ENCODE data around the gene MRGPRD.

MRGPRD gene

GRCh38 chr11:69014084-69014851 is 33.5 kb upstream of the MRGPRD start:
- TF ChIP-seq, protein P1, sequence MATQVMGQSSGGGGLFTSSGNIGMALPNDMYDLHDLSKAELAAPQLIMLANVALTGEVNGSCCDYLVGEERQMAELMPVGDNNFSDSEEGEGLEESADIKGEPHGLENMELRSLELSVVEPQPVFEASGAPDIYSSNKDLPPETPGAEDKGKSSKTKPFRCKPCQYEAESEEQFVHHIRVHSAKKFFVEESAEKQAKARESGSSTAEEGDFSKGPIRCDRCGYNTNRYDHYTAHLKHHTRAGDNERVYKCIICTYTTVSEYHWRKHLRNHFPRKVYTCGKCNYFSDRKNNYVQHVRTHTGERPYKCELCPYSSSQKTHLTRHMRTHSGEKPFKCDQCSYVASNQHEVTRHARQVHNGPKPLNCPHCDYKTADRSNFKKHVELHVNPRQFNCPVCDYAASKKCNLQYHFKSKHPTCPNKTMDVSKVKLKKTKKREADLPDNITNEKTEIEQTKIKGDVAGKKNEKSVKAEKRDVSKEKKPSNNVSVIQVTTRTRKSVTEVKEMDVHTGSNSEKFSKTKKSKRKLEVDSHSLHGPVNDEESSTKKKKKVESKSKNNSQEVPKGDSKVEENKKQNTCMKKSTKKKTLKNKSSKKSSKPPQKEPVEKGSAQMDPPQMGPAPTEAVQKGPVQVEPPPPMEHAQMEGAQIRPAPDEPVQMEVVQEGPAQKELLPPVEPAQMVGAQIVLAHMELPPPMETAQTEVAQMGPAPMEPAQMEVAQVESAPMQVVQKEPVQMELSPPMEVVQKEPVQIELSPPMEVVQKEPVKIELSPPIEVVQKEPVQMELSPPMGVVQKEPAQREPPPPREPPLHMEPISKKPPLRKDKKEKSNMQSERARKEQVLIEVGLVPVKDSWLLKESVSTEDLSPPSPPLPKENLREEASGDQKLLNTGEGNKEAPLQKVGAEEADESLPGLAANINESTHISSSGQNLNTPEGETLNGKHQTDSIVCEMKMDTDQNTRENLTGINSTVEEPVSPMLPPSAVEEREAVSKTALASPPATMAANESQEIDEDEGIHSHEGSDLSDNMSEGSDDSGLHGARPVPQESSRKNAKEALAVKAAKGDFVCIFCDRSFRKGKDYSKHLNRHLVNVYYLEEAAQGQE (IDR thresholded peaks at IDR 0.05; ENCODE audit: insufficient read depth in 1 of 2, low read depth in 2 of 2, low read length in 2 of 2) = no peak
- no peak for TF ChIP-seq POLR2AphosphoS5 (IDR thresholded peaks at IDR 0.05; ENCODE audit: low read depth, low read length)
- no peak for TF ChIP-seq FOXP2 (optimal IDR thresholded peaks at IDR 0.05; ENCODE audit: borderline replicate concordance, extremely low read depth, extremely low read length, insufficient read depth)

GRCh38 chr11:69013009-69013951 is 32.5 kb upstream of the MRGPRD start, which contains the start of gene MRGPRF:
Gene MRGPRF (minus strand): TSS chr11:69013246. CDS start chr11:69009901, 3,345 bp downstream.
- TF ChIP-seq TAF1 (IDR thresholded peaks at IDR 0.05; ENCODE audit: borderline replicate concordance, insufficient read depth, low read length) (no peak), SIN3A (IDR thresholded peaks at IDR 0.05; ENCODE audit: borderline replicate concordance, insufficient read depth, low read length) (no peak), FOXP2 (optimal IDR thresholded peaks at IDR 0.05; ENCODE audit: borderline replicate concordance, extremely low read depth, extremely low read length, insufficient read depth) (no peak), POLR2AphosphoS5 (IDR thresholded peaks at IDR 0.05; ENCODE audit: low read depth, low read length) (no peak)
- TF ChIP-seq, protein P1 (IDR thresholded peaks at IDR 0.05; ENCODE audit: insufficient read depth in 1 of 2, low read depth in 2 of 2, low read length in 2 of 2) = no peak

DNA sequence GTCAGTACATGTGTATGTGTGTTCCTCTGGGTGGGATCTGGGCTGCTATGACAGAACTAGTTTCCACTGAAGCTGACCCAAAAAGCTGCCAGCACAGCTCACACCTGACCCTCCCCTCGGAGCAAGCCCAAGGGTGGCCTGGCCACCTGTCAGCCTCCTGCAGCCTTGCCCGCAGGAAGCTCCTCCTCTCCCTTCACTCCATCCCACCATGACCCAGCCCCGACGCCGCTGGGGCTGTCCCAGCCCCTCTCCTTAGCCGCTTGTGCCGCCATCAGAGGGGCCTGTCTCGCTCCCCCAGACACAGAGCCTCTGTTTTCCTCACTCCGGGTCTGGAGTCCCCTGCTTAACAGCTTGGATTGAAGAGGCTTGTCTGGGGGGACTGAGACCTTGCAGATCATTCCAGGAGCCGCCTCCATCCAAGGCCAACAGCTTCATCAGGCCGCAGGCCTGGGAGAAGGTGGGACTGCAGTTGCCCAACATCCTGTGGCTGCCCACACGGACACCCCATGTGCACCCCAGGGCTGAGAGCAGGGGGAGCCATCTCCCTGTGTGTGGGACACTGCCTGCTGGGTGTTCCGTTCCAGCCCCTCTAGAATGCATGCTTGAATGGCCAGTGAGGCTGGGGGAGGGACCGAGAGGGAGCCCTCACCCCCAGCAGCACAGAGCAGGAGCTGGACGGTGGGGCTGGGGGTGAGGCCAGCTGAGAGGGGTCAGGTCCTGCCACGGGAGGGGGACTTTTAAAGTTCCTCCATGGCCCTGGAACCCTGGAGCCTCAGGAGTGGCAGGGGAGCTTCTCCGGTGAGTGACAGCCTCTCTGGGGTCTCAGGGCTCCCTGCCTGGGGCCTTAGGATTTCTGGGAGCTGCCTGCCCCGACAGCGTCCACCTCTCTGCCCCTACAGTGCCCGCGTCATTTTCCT is 31.6 kb upstream of the MRGPRD start:
- TF ChIP-seq SIN3A (IDR thresholded peaks at IDR 0.05; ENCODE audit: borderline replicate concordance, insufficient read depth, low read length) (no peak), FOXP2 (optimal IDR thresholded peaks at IDR 0.05; ENCODE audit: borderline replicate concordance, extremely low read depth, extremely low read length, insufficient read depth) (no peak), POLR2AphosphoS5 (IDR thresholded peaks at IDR 0.05; ENCODE audit: low read depth, low read length) (no peak), TAF1 (IDR thresholded peaks at IDR 0.05; ENCODE audit: borderline replicate concordance, insufficient read depth, low read length) (no peak)
- TF ChIP-seq, protein P1 (IDR thresholded peaks at IDR 0.05; ENCODE audit: insufficient read depth in 1 of 2, low read depth in 2 of 2, low read length in 2 of 2) = no peak

GRCh38 chr11:69011624-69012091 is 30.9 kb upstream of the MRGPRD start:
- TF ChIP-seq SIN3A (IDR thresholded peaks at IDR 0.05; ENCODE audit: borderline replicate concordance, insufficient read depth, low read length) (no peak), POLR2AphosphoS5 (IDR thresholded peaks at IDR 0.05; ENCODE audit: low read depth, low read length) (no peak), TAF1 (IDR thresholded peaks at IDR 0.05; ENCODE audit: borderline replicate concordance, insufficient read depth, low read length) (no peak), FOXP2 (optimal IDR thresholded peaks at IDR 0.05; ENCODE audit: borderline replicate concordance, extremely low read depth, extremely low read length, insufficient read depth) (no peak)
- TF ChIP-seq, protein P1 (IDR thresholded peaks at IDR 0.05; ENCODE audit: insufficient read depth in 1 of 2, low read depth in 2 of 2, low read length in 2 of 2) = no peak

Data from PFSK-1 (cell line).